Fibroblast of upper back skin (primary cell): ENCODE results near the gene SLC7A5.
"Not testable (repeated sequence)": the region's sequence is repeated elsewhere in the genome, so short reads cannot be mapped to it uniquely, and the experiment has no call there.

Experiments
- DNase-seq: peaks from one replicate; pipeline ENCODE4 v3.0.0-alpha.2; 2013

Gene SLC7A5

DNA sequence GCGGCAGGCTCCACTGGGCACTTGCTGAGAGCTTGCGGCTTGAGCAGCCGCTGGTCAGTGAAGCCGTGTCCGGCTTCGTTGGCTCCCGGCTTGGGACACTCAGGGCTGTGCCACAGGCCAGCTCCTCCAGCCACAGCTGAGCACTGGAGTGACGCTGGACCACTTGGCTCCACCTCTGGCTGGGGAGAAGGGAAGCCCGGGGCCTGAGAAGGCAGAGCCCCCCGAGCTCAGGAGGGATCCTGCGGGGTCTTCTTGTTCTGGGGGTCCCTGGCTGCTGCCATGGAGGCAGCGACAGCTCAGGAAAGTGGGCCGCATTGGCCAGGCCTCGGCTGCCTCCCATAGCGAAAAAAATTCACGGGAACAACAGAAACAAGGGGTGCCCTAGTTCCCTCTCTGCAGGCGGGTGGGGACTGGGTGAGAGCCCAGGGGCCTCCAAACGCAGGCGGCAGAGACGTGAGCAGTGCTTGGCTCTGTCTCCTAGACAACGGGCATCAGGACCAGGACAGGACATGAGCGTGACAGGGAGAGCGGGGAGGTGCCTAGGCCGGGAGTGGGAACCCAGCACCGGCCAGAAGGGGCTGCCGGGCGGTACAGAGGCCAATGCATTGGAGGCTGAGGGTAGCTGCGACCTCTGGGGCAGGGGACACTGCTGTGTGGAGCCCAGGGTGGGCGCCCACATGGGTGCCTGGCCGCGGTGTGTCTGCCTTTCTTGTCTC is 37.7 kb downstream of the SLC7A5 start:
- no peak for DNase-seq

DNA sequence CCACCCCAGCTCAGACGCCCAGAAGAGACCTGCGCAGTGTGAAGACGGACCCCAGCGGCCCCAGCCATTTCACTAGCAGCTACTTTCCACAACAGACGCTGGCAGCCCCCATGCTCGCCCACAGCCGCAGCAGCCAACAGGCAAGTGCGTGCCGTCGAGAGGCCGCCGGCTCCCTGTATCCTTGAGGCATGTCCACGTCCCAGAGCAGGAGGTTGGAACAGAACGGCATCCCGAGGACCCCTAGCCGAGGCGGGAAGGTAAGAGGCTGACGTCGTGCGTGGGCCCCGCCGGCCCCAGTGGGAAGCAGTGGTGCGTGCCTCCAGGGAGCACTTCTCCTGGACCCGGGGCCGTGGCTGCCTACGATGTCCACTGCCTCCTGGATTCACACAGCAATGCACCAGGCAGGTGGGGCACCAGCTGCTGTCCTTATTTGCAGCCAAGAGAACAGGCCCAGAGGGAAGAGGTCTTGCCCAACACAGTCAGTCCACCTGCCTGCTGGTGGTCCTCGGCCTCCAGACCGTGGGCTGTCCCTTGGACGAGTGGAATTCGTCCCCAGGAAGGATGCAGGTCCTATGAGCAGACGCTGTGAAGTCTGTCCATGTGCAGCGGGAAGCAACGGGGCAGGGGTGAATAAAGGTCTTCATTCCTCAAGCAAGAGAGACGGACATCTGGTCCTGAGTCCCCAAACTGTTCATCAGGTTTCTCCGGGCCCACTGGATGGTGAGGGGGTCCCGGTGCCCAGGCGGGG is 38.5 kb downstream of the SLC7A5 start:
- DNase-seq: no peak

DNA sequence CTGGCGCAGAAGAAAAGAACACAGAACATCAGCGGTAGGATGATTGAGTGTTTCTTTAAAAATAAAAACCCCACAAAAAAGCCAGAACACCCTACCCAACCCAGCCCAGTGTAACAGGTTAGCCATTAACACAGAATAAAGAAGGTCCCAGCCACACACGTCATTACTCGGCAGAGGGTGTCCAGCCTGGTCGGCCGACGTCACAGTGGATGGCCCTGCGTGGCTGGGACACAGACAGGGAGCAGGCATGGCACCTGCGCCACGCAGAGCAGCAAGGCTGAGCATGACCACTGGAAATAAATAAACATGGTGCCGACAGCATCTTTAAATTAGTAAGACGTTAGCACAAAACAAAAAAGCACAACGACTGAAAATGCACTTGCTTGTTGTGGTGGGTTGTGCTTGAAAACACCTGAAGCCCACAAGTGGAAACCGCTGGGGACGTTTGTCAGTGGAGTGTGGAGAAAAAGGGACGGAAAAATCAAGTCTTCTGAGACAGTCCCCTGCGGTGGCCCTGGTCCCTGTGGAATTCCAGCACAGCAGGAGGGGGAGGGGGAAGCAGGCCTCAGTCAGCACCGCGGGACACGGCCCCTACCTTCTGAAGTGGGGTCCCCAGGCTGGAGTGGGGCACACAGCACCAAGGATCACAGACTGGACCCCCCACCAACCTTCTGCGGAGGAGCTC is 39.2 kb downstream of the SLC7A5 start:
- no peak for DNase-seq

DNA sequence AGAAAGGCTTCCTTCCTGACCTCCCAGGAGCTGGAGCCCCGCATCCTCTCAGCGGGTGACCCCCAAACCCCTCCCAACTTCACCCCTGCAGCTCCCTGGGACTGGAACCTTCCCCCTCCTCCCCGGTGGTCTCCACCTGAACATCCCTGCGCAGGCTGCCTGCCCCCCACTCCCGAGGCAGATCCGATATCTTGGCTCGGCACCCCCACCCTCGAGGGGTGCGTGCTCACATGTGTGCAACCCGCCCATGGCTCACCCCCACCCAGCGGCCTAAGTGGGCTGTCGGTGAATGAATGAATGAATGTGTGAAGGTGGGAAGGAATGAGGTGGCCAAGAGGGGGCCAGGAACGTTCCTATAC is 39.7 kb downstream of the SLC7A5 start:
- DNase-seq: no peak

DNA sequence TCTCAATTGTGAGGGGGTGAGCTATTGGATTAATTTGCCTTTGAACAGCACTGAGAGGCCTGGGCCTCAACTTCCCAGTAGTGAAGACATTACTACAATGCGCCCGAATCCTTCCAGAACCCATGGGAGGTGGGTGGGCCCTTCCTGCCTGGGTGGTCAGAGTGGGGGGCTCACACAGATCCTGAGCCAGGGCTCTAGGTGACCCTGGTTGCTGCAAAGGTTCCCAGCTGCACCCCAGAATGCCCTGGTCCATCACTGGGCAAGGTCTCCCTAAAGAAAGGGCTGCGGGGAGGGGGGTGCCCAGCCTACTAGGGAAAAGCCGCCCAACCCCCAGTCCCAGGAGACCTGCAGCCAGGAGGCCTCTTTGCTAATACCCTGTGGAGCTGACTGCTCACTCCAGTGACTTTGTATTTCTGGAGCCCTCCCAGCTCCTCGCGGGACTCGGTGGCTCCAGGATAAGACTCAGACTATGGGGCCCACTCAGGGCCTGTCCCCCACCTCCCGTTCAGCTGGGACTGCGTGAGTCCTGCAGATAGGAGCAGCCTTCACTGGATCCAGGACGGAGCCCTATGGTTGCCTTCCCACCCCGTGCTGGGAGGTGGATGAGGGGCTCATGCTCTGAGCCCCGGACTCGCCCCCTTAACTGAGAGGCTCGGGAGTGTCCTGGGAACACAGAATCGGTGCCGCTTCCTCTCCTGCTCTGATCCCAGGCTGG is 40.2 kb downstream of the SLC7A5 start:
- DNase-seq: no peak

DNA sequence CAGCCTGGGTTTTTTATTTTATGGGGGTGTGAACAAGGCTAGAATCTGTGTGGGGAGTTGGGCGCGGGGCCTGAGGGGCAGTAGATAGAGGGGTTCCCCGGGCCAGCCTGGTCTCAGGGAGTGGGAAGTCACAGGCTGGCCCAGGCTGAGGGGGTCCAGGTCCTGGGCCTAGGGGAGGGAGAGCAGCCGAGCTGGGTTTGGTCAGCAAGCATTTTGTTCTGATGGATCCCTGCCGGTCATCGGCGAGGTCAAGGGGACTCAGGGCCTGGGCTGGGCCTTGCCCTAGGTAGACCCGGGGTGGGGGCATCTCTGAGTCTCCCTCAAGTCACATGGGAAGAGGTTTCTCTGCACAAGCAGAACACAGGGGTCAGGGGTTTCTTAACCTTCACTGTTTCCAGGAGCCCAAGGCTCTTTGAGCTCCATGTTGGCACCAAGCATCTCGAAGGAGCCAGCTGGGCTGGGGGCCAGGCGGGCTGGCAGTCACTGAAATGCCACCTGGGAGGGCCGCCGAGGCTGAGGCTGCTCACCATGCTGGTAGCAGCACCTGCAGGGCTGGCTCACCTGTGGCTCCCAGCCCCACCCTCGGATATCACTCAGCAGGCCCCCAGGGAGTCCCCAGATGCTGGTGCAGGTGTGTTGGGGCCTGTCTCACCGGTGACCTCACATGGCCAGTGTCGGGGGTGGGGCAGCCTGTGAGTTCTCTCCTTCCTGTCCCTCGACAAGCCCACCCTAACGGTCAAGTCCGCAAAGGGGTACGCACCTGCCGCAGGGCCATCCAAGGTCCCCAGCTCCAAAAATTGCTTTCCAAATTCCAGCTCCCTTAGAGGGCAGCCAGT is 41.0 kb downstream of the SLC7A5 start:
- no peak for DNase-seq

DNA sequence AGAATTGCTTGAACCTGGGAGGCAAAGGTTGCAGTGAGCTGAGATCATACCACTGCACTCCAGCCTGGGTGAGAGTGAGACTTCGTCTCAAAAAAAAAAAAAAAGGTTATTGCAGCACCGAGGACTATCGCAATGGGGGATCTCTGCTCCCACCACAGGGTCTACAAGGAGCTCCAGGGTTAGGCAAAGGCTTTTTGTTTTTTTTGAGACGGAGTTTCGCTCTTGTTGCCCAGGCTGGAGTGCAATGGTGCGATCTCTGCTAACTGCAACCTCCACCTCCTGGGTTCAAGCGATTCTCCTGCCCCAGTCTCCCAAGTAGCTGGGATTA is 41.8 kb downstream of the SLC7A5 start:
- not testable (repeated sequence) for DNase-seq

DNA sequence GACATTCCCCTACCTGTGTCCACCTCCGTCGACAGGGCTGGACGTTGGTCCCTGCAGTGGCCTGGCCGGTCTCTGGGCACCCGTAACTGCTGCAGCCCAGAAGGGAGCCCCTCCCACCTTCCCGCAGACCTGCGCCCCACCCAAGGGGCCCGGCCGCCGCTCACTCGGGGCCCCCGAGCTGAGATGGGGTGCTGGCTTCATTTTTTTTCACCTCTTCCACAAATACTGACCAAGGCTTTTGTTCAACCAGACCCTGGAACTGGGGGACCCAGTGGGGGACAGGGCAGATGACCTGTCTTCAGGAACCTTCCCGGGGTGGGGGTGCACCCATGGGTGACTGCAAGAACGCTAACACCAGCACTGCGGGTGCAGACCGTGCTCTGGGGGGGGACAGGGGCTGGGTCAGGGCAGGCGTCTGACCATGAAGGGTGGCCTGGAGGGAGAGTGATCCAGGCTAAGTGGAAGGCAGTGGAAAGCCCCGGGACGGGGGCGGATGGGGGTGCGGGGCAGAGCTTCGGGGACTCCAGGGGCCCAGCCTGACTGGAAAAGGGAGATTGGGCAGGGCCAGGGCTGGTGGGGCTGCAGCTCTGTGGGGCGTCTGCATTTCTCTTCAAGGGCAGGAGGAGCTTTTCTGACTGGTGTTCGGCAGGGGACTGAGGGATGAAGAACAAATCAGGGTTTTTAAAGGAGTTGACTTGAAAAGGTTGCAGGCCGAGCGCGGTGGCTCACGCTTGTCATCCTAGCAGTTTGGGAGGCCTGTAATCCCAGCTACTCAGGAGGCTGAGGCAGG is 42.3 kb downstream of the SLC7A5 start:
- DNase-seq: no peak

DNA sequence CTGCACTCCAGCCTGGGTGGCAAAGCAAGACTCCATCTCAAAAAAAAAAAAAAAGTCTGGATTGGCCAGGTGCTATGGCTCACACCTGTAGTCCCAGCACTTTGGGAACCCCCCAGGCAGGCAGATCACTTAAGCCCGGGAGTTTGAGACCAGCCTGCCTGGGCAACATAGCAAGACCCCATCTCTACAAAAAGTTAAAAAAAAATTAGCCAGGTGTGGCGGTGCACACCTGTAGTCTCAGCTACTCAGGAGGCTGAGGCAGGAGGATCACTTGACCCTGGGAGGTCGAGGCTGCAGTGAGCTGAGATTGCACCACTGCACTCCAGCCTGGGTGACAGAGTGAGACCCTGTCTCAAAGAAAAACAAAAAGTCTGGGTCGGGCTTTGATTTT is 42.9 kb downstream of the SLC7A5 start:
- not testable (repeated sequence) for DNase-seq

DNA sequence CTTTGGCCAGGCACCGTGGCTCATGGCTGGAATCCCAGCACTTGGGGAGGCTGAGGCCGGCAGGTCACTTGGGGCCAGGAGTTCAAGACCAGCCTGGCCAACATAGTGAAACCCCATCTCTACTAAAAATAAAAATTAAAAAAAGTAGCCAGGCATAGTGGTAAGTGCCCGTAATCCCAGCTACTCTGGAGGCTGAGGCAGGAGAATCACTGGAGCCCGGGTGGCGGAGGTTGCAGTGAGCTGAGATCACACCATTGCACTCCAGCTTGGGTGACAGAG is 43.5 kb downstream of the SLC7A5 start:
- DNase-seq: not testable (repeated sequence)

DNA sequence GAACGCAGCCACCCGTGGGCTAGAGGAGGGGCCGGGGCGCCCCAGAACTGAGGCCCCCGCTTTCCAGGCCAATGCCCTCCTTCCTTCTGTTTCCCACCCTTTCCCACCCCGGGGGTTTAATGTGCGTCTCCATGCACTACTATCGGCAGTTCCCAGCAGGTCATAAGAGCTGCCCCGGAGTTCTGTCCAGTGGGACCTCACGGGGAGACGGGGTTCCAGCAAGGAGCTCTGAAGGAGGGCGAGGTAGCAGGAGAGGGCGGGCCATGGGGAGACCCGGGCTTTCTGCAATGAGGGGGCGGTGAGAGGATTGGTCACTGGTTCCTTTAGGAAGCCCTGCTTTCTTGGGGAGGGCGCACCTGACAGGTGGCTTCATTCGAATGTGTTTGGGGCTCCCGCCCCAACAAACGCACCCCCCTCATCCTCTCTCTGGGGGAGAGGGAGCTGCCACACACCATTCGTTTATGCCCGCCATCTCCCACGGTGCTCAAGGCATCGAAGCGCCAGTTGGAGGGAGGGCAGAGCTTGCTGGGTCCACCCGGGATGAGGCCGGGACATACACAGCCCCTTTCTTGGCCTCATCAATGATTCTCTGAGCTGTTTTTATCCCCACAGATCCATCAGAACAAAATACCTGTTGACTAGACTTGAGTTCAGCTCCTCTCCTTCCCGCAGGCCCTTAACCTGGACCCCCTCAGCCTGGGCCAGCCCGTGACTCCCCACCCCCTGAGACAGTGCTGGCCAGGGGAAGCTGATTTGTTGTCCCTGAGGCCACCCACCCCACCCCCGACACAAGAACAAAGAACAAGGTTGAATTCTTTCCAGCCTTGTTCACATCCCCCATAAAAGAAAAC is 44.1 kb downstream of the SLC7A5 start:
- DNase-seq: no peak

DNA sequence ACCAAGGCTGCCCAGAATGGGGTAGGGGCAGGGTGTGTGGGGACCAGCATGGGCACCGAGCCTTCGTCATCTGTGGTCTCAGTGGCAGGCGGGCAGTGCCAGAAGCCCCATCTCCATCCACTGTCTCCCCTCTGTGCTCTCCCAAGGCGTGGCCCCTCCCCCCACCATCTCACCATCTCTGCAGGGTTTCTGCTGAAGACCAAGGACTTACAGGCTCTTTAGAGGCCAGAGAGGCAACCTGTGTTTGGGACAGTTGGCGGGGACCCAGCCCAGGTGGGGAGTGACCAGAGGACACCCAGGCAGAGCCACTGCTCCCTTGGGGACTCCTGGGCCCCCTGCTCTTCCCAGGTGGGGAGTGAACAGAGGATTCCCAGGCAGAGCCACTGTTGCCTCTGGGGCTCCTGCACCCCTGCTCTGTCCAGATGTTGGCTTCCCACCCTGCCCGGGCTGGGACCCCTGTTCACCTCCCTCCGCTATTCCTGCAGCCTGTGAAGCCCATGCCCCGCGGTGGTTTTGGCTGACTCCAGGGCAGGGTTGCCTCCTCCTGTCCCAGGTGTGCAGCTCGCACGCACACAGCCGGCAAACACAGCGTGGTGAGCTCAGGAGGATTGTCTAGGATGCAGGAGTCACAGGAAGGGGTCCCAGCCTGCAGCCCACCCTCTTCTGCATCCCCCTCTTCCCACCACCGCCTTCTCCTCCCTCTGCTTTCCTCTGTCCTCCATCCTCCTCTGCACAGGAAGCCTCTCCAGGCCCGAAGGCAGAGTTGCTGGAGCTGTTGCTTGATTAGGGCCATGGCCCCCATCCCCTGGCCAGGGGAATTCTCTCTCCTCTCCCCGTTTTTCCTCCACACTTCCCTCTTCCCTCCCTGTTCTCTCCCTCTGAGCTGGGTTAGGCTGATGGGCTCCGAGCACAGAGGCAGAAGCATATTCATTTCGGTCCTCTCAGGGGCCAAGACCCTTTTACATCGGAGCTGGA is 45.0 kb downstream of the SLC7A5 start:
- DNase-seq: no peak

DNA sequence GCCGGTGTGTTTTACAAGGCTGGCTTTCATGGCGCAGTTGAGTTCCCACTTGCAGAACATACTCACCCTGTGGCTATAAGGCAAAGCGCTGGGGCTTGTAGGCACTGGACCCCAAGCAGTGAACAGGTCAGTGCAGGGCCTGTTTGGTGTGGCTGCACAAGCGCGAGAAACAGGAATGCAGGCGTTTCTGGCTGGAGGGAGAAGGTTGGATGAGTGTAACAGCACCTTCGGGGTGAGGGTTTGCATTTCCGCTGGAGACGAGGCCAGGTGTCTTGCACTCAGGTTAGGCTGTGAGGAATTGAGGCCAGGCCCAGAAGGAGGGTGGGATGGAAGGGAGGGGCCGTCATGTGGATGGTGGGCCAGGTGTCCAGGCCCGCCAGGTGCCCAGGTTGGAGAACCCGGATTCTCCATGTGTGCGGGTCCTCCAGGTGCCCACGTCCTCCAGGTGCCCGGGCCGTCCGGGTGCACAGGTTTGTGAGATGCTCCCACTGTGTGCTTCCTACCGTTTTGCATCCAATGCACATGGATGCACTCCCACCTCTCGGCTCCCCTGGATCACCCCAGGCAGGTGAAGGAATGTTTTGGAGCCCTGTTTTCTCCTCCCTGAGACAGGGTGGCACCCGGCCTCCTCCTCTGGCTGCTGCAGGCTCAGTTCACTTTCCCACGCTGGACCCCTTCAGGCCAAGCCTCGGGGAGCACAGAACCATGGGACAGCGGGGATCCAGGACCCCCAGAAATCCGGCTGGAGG is 46.0 kb downstream of the SLC7A5 start:
- DNase-seq: no peak

DNA sequence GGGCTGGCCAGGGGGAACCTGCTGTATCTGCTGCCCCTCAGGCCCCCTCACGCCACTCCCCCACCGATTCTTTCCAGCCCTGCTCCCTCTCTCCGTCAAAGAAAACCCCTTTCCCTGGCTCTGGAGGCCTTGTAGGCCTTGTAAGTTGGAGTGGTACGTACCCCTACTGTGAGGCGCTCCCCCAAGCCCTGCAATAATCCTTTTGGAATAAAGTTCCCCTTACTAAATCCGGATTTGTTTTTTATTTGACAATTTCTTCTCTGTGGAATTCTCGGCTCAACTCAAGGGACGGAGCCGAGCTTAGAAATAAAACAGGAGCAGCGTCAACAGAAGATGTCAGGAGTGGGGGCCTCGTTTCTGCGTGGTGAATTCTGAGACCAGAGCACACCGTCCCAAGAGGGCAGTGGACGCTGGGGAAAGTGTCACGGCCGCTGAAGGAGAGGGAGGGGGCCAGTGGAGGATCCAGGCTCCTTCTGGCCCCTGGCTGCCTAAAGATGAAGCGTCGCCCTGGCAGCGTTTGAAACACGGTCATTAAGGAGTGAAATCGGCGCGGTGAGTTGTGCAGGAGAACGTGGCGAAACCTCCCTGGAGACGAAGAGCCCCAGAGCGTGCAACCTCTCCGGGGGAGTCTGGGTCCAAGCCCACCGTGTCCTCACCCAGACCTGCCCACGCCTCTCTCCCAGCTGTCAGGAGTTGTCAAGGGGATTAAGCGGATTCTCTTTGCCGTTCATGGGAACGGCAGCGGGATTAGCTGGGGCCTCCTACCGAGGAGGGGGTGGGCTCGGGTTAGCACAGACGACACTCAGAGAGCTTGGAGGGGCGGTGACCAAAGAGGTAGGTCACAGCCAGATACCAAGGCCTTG is 47.0 kb downstream of the SLC7A5 start:
- no peak for DNase-seq

DNA sequence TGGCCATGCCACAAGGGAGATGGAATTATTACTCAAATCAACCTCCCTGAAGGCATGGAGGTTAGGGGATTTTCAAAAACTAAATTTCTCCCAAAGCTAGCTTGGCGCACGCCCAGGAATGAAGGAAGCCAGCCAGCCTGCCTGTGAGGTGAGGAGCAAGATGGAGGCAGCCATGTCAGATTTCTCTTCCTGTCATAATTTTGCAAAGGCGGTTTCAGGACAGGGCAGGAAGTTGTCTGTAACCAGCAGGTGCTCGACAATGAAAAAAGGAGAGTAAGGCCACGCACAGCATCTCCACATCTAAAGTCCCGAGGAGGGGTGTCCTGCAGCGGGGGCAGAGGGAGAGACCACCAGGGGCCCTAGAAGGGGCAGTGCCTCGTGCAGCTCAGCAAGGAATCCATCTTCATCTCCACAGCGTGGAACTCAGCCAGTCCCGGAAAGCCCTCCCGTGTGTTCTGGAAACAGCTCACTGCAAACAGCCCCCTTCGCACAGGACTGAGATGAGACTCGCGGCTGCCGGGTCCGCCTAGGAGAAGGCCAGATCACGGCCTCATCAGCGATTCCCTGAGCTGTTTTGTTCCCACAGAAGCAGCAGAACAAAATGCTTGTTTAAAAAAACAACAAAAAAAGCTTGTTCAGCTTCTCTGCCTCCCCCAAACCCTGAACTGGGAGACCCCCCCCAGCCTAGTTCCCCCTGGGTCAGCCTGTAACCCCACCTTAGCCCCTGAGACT is 47.8 kb downstream of the SLC7A5 start:
- no peak for DNase-seq

DNA sequence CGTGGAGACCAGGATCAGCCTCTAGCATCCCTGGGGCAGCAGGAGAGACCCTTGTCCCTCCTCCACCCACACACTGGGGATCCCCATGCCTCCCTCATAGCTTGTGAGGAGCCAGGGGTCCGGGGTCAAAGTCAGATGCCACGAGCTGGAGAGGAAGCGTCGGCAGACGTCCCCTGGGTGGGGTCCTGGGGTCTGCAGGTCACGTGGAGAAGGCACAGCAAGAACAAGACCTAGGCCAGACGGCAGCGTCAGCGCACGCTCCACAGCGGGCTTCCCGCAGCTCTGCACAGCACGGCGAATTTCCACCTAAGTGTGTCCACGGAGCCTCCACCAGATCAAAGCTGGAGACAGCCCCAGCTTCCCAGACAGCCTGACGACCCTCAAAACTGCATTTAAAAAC is 49.3 kb downstream of the SLC7A5 start:
- no peak for DNase-seq

DNA sequence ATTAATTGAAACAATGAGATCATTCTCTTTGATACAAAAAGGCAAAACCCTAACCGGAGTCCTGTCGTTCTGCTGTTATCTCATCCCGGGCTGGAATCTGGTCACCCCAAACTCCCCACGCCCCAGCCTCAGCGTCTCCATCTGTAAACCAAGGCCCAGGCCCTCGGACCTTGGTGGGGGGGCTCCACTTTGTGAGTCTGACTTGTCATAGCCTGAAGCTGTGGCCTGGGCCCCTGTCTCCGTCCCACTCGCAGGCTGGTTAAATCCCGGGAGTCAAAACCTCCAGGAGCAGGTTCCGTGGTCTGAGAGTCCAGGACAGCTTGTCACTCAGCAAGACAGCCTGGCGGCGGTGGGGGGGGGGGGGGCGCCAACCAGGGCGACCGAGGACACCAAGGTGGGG is 50.0 kb downstream of the SLC7A5 start:
- DNase-seq: no peak
